Body of pancreas (tissue), 4 donors: ENCODE data around the gene CEP164.
"Not testable (repeated sequence)": the region's sequence is repeated elsewhere in the genome, so short reads cannot be mapped to it uniquely, and the experiment has no call there.

ENCODE experiments used
- CTCF ChIP-seq, 7 experiments: fragments of 450-650 bp in 4 of 7; fragments of 200-600 bp in 3 of 7; sonication (generic) in 3 of 7; IDR thresholded peaks; one replicate each; pipeline ENCODE4 v1.5.1; 2016 to 2019; ENCODE audit warnings: antibody characterized with exemption in 7 of 7
- POLR2A ChIP-seq, 3 donors: fragments of 450-650 bp; IDR thresholded peaks; one replicate each; pipeline ENCODE4 v1.6.1; 2016; ENCODE audit warnings: antibody characterized with exemption in 3 of 3, mild to moderate bottlenecking in 2 of 3

- not testable (repeated sequence) for TF ChIP-seq CTCF, POLR2A (IDR thresholded peaks at IDR 0.05)
Measured at GRCh38 chr11:117398618-117399017, 71.0 kb downstream of the CEP164 start.
